NCI-H2227 (cell line): Measurements from ENCODE around the gene TPPP3.

ENCODE experiments used
- DNase-seq: peaks from one replicate; lab custom pipeline; 2025; ENCODE audit not compliant: unreplicated experiment; lab: John Stamatoyannopoulos, UW

The TPPP3 gene

GRCh38 chr16:67406111-67406971 lies 13.0 kb upstream of the TPPP3 start:
- no peak for DNase-seq

DNA sequence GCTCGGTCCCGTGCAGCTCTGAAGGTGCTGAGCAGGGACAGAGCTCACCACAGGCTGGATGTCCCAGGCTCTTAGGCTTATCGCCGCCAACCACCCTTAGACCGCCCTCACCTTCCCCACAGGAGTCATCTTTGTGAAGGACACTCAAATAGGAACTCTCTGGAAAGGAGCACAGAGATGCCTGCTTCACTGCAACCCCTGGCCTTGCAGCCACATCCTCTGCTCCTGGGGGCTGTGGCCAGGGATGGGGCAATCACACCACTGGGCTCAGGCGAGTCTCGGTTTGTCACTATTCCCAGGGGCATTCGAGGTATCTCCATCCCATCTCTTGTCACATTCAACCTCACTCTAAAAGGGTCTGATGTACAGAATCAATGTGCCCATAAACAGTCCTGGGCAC lies 12.0 kb upstream of the TPPP3 start:
- DNase-seq: no peak

DNA sequence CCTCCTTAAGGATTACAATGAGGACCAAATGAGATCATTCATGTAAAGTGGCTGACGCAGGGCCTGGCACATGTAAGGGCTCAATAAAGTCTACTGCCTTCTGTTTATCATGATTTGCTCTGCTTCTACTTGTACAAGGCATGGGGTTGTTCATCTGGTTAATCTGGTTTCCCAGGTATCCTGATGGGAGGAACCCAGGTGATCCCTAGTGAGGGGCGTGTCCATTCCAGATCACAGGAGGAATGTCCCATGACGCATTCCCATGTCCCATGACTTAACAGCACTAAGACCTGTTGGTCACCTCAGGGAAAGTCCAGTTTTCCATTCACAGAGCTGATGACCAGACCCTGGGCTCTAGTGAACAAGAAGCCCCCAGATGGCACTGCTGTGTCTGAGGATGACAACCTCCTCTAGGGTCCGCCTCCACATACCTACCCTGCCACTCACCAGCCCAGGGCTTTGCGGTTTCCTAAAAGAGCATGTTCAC lies 11.5 kb upstream of the TPPP3 start:
- DNase-seq: no peak

- no peak for DNase-seq
These were observed 10.8 kb upstream of the TPPP3 start for GRCh38 chr16:67403976-67404555.

DNA sequence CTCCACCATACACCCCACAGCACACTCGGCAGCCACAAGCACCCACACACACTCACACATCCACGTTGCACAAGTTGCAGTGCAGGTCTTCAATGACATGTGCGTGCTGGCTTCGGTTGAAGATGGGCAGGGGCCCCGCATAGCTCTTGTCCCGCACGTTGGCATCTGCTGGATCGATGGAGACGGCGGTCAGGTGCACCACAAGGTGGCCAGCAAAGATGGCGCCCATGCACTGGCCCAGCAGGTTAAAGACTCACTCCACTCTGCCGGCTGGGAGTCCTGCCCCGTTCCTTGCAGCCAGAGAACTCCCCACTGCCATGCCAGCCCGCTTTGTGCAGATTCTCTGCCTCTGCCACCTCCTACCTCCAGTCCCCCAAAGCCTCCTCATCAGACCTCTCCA lies 7.6 kb upstream of the TPPP3 start:
- no peak for DNase-seq

GRCh38 chr16:67399749-67400704 lies 6.7 kb upstream of the TPPP3 start:
- DNase-seq: no peak

DNA sequence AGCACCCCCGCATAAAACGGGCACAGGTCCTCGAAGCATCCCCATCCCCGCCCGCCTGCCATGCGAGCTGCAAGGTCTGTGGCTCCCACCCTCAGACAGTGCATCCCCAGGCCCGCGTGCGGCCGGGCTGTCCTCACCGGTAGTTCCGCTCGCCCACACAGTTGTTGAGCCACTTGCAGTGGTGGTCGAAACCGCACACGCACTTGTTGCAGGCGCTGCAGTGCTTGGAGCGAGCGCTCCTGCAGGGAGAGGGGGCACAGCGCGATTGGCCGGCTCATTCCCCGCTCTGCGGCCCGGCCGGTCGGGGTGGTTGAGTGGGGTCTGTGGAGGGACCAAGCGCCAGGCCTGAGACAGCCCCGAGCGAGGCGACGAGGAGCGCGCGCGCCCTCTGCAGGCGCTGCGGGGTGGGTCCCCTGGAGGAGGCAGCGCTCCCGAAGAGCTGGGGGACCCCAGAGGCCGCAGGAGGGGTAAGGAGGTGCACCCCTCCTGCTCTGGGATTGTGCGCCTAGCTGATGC lies 6.0 kb upstream of the TPPP3 start:
- no peak for DNase-seq

DNA sequence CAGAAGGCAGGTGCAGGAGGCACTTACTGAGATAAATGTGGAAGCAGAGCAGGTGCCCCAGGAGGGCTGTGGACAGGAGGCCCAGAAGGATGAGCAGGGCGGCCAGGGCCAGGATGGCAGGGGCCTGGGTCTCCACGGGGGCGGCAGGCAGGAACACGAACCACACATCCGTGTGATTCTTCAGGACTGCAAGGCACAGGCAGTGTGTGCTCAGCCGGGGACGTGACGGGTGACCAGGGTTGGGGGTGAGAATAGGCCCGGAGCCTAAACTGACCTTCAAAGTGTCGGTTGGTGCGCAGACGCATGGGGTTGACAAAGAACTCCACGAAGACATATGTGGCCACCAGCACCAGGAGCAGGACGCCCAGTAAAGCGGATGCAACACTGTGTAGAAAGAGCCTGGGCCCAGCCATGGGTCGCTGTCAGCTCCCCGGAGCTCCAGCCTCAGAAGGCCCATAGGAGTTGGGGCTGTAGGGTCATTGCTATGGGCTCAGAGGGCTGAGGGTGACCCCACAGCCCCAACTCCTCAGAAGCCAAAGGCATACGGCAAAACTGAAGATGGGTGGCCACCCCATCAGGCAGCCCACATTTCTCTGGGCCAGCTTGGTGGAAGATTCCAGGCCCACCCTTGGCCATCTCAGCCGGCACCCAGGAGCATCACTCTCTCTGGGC lies 5.4 kb upstream of the TPPP3 start:
- DNase-seq: no peak

DNA sequence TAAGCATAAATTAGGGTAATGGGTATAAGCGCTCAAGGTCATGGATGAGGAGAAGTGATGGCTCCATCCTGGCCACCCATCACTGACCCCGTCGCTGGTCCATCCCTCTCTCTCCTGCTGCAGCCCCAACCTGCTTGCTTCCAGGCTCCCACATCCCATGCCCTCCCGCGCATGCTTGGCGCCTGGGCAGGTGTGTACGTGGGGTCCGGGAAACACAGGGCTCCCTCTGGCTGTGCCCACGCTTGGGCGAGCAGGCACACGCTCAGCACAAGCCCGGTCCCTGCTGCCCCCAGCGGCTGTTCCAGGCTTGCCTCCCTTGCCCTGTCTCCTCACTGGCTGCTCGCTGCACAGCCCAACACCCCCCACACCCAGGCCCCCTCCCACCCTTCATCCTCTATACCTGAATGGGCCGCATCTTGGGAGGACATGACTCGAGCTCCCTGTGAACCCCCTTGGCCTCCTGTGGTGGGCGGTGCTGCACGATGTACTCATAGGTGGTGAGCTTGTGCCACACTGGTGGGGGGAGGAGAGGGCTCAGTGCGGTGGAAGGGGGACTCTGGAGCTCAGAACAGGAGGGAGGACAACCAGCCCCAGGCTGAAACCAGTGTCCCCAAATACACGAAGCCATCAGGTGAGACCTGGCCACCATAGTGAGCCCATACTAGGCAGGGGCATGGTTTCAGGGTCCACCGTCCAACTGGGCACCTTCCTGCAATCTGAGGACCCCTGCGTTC lies 4.7 kb upstream of the TPPP3 start:
- no peak for DNase-seq

GRCh38 chr16:67397036-67397801 lies 3.9 kb upstream of the TPPP3 start:
- DNase-seq: no peak

DNA sequence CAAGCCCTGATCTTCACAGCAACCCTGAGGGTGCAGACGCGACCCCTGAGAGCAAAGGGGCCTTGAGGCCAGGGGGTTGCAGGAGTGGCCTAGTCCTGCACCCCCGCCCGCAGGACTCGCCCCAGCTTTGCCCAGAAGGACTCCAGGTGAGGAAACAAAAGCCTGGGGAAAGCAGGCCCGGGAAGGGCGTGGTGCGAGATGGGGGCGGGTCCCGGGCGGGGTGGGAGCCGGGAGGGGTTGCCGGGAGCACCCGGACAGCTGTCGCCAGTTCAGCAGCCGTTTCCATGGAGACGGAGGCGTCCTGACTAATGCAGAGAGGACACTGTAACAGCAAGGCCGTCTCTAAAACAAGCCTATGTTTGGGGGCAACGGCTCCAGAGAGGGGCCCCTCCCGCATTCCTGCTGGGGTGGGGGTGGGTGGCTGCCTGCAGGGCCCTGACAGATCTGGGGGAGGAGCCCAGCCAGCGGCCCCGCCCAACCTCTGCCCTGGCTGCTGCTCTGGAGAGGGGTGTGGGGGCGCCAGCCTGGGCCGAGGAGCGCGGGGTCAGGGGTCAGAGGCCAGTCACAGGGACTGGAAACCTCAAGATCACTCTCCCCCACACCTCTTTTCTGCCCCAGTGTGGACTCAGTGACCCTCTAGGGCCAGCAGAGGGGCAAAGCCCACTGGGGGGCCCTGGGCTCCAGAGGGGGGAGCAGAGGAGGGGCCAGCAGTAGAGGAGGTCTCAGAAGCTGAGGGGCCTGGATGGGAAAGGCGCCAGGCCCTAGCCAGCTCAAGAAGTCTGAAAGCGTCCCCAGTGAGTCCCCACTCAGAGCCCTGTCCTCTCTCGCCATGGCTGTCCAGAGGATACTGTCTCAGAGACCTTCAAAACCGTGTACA lies 3.1 kb upstream of the TPPP3 start:
- peak; percentile 92 for DNase-seq

- DNase-seq: peak; percentile 62
These were observed 2.3 kb upstream of the TPPP3 start for GRCh38 chr16:67395458-67396158.

DNA sequence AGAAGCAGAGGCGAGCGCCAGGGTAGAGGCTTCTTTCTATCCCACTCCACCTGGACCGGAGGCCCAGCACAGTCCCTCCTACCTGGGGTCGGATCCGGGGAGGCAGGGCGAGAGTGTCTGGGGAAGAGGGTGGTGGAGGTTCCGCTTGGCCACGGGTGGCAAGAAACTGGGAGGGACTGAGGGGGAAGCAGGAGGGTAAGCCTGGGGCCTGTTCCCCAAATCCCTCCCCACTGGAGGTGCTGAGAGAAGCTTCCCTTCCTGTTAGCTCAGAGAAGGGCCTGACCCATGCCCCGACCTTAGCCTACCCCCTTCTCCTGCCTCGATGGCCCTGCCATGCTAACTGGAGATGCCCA lies 1.8 kb upstream of the TPPP3 start:
- DNase-seq: no peak

GRCh38 chr16:67394155-67395104 lies 1.1 kb upstream of the TPPP3 start:
- no peak for DNase-seq

DNA sequence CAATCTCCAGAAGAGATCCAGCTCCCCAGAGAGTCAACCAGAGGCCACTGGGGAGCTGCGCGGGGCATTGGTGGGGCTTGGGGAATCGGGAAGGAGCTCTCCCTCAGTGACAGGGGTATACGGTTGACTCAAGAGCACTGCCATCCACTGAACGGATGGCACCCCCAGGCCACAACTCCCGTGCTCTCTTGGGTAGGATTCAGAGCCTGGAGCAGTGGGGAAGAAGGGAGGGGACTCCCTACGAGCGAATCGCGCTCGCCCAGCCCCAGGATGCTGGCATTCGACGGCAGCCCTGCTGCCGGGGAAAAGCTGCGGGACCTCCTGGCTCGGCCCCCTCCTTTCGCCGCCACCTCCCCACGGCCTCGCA lies 473 bp upstream of the TPPP3 start:
- no peak for DNase-seq

DNA sequence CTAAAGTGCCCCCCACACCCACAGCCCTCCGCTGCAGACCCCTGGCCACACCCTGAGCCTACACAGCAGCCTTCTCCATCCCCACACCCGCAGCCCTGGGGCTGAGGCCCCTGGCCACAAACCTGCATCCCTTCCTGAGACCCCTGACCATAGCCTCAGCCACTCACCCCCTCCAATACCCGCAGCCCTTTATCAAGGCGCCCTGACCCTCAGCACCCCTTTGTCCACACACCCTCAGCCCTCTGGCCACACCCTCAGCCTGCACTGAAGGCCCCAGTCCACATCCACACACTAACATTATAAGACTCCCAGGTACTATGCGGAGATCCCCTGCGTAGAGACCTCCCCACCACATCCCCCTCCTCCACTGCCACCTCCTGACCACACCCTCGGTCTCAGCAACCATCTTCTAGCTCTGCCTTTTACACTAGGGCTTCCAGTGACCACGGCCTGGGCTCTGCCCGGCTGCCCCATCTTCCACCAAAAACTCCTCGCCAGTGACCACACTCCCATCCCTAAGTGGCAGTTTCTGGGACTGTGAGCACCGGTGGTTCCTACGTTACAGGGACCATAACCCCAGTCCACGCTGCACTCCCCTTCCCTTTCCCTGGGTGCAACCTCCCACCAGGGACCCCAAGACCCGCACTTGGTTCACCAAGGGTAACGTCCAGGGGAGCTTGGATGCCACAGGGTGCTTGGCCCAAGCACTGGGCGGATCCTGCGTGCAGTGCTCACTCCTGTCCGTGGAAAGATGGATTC lies 818 bp downstream of the TPPP3 start:
- peak; percentile 16 for DNase-seq
